NCI-H1436 (cell line): ENCODE data around the gene CYP19A1.
A peak's percentile ranks its signal among the peaks of the same experiment; 100 is the strongest.

Experiments used
- DNase-seq: peaks from one replicate; lab custom pipeline; 2025; lab: John Stamatoyannopoulos, UW

The CYP19A1 gene

GRCh38 chr15:51184627-51185026 is 153.8 kb downstream of the CYP19A1 start:
- no peak for DNase-seq

- DNase-seq: no peak
These were observed 155.3 kb downstream of the CYP19A1 start for GRCh38 chr15:51183076-51183475.

- DNase-seq: no peak
These were observed 156.5 kb downstream of the CYP19A1 start for GRCh38 chr15:51181905-51182304.

- DNase-seq: no peak
These were observed 157.2 kb downstream of the CYP19A1 start for GRCh38 chr15:51181221-51181620.

GRCh38 chr15:51180534-51180933 is 157.9 kb downstream of the CYP19A1 start:
- DNase-seq: no peak

DNA sequence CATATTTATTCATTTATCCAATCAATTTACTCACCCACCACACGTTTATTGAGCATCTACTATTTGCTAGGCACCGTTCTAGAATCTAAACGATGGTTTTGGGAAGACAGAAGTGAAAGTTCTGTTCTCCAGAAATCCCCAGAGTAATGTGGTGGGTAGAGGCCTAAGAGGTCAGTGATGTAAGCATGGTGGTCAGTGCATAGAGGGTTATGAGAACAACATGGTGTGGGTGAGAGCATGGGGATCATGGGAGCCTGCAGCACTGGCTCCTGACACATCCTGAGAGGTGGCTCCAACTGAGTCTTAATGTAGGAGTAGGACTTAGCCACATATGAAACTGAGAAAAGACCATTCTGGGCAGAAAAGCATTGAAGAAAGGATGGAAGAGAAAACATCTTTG is 158.4 kb downstream of the CYP19A1 start:
- no peak for DNase-seq

DNA sequence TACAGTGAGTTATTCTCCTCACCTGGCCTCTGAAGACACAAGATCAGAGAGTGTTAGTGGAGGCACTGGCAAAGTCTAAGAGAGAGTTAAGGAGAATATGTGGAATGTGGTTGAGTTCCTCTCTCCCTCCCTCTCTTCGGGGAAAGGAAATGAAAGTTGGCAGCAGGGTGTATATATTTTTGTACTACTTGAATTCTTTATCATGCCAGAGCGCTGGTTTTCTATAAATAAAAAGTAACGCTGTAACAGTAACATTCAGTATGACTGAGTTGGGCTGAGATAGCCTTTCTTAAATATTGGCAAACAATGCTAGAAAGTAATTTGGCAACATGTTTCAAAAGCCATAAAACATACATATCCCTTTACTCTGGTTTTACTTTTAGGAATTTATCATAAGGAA is 166.2 kb downstream of the CYP19A1 start:
- no peak for DNase-seq

GRCh38 chr15:51171634-51171932 is 166.8 kb downstream of the CYP19A1 start:
- no peak for DNase-seq

GRCh38 chr15:51170882-51171633 is 167.3 kb downstream of the CYP19A1 start:
- DNase-seq: no peak

DNA sequence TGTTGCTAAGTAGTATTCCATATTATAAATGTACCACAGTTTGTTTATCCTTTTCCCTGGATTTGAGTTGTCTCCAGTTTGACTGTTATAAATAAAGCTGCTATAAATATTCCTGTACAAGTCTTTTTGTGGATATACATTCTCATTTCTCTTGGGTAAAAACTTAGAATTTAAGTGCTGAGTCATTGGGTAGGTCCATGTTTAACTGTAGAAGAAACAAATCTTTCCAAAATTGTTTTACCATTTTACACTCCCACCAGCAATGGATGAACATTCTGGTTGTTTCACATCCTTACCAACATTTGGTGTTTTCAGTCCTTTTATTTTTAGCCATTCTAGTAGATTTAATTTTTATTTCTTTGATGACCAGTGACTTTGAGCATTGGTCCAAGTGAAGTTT is 169.7 kb downstream of the CYP19A1 start:
- no peak for DNase-seq

DNA sequence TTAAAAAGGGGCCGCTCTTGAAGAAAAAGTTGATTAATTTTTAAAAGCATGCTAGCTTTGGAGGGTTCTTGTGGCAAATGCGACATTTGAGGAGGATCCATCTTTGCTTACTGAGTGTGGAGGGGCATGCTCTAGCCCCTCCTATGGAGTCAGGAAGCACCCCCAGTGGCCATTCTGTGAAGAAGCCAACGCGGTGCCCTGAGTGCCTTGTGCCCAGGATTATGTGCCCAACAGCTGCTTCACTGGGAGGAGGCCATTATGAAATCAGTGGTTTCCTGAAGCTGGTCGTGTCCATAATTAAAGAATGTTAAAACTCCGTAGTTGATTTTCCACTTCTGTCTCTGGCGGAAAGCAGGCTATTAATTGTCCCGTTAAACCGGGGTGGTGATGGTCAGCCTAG is 174.6 kb downstream of the CYP19A1 start:
- DNase-seq: no peak

- peak; percentile 64 for DNase-seq
These were observed 175.3 kb downstream of the CYP19A1 start for GRCh38 chr15:51162865-51163762.

- DNase-seq: no peak
These were observed 176.7 kb downstream of the CYP19A1 start for GRCh38 chr15:51161491-51162220.

GRCh38 chr15:51160484-51160883 is 177.9 kb downstream of the CYP19A1 start:
- DNase-seq: no peak
